K562 (cell line): Measurements from ENCODE around the gene PRR36. TPM values are rescaled to one million over a fixed set of nuclear protein-coding genes. Genes with fewer than 3 reads are reported as not detected.

Experiments
- AFF1 ChIP-seq, 2 experiments: fragments of 450-650 bp; IDR thresholded peaks; 2 replicates each; pipeline ENCODE4 v1.6.1; 2018; ENCODE audit warnings: mild to moderate bottlenecking in 2 of 2, low read depth in 1 of 2; ENCODE audit not compliant: partially characterized antibody in 2 of 2
- GABPA ChIP-seq: fragments of 200-800 bp; sonication (Bioruptor generic); conservative IDR thresholded peaks from 2 replicates; pipeline ENCODE4 v1.6.1; 2016; ENCODE audit warnings: low read depth, missing genetic modification characterization, missing compliant biosample characterization
- KDM4B ChIP-seq, 2 experiments: fragments of 450-650 bp in 1 of 2; sonication (generic) in 1 of 2; IDR thresholded peaks; 2 replicates each; pipeline ENCODE4 v1.6.1; 2016 to 2017; ENCODE audit warnings: borderline replicate concordance in 2 of 2, antibody characterized with exemption in 1 of 2, low read depth in 1 of 2, mild to moderate bottlenecking in 1 of 2
- PHF21A ChIP-seq: fragments of 450-650 bp; IDR thresholded peaks from 2 replicates; pipeline ENCODE4 v1.6.1; 2017; ENCODE audit warnings: low read depth, borderline replicate concordance
- PML ChIP-seq: IDR thresholded peaks from 2 replicates; pipeline ENCODE4 v1.6.1; 2012; ENCODE audit warnings: low read length, inconsistent platforms
- POLR2AphosphoS2 ChIP-seq: IDR thresholded peaks from 2 replicates; pipeline ENCODE4 v1.6.1; 2012; ENCODE audit warnings: low read length, improper control_type of control experiment
- SMAD3 ChIP-seq: fragments of 450-650 bp; formaldehyde crosslinking; conservative IDR thresholded peaks from 2 replicates; pipeline ENCODE4 v1.4.0; 2020; ENCODE audit warnings: mild to moderate bottlenecking
- TEAD4 ChIP-seq, 2 experiments: sonication (generic) in 1 of 2; formaldehyde crosslinking in 1 of 2; IDR thresholded peaks; 2 replicates each; pipeline versions ENCODE4 v1.6.1 to v1.8.0; 2012 to 2022; ENCODE audit warnings: borderline replicate concordance in 1 of 2, inconsistent platforms in 1 of 2, low read length in 1 of 2, mild to moderate bottlenecking in 1 of 2, missing genetic modification reagents in 1 of 2
- ZBTB33 ChIP-seq: sonication (generic); formaldehyde crosslinking; IDR thresholded peaks from 2 replicates; pipeline ENCODE4 v1.8.1; 2023; ENCODE audit warnings: mild to moderate bottlenecking, missing genetic modification reagents
- ZNF140 ChIP-seq: fragments of 250-450 bp; sonication (Bioruptor Pico); IDR thresholded peaks from 2 replicates; pipeline ENCODE4 v1.8.0; 2021; ENCODE audit warnings: moderate library complexity, mild to moderate bottlenecking, inconsistent platforms
- ZNF253 ChIP-seq: fragments of 250-450 bp; sonication (Bioruptor Pico); conservative IDR thresholded peaks from 2 replicates; pipeline ENCODE4 v1.6.1; 2021; ENCODE audit warnings: mild to moderate bottlenecking
- ZNF274 ChIP-seq: IDR thresholded peaks from 2 replicates; pipeline ENCODE4 v1.6.1; 2011; ENCODE audit warnings: low read depth, mild to moderate bottlenecking, low read length, moderate library complexity, borderline replicate concordance
- ZNF280A ChIP-seq: fragments of 450-650 bp; IDR thresholded peaks from 2 replicates; pipeline ENCODE4 v1.6.1; 2018; ENCODE audit warnings: mild to moderate bottlenecking, low read depth; ENCODE audit not compliant: partially characterized antibody
- ZNF431 ChIP-seq: sonication (generic); formaldehyde crosslinking; IDR thresholded peaks from 2 replicates; pipeline ENCODE4 v1.8.0; 2022; ENCODE audit warnings: mild to moderate bottlenecking, missing genetic modification reagents
- ZNF639 ChIP-seq, 2 experiments: fragments of 200-800 bp in 1 of 2; sonication (Bioruptor generic) in 1 of 2; sonication (generic) in 1 of 2; formaldehyde crosslinking in 1 of 2; IDR thresholded peaks in 1 of 2; conservative IDR thresholded peaks in 1 of 2; 2 replicates each; pipeline versions ENCODE4 v1.5.0 to v1.6.1; 2016 to 2020; ENCODE audit warnings: missing compliant biosample characterization in 1 of 2, missing genetic modification characterization in 1 of 2, missing genetic modification reagents in 1 of 2
- polyA plus RNA-seq, 8 experiments: library from polyadenylated mRNA; depleted of rRNA in 4 of 8; stranded (reverse) in 5 of 8; unstranded in 3 of 8; fragments of >200 nt; fragmentation: Nextera tagmentation in 2 of 8; fragmentation: Illumina TruSeq in 1 of 8; extraction: Ambion mirVana in 2 of 8; extraction: Trizol in 1 of 8; gene quantifications; 2 replicates each; pipeline versions ENCODE4 v1.2.1 to v1.2.3, GENCODE V29; 2011 to 2014; ENCODE audit warnings: inconsistent platforms in 1 of 8, missing spikeins in 1 of 8
- total RNA-seq, 7 experiments: library from RNA; depleted of rRNA in 6 of 7; stranded (reverse); fragments of >200 nt in 6 of 7; fragmentation: Illumina TruSeq in 2 of 7; extraction: Trizol in 2 of 7; gene quantifications; 2 replicates each; pipeline versions ENCODE4 v1.2.1 to v1.2.3, GENCODE V29; 2011 to 2021; ENCODE audit warnings: low replicate concordance in 1 of 7

The PRR36 gene
- total and polyA plus RNA-seq, 9 of the 15 experiments (the other 6 are each of a cell fraction or from before 2014, with no cell fraction given), result 0.05 to 0.42 (median 0.06) TPM; not detected in 6

- peak in 1 of 2 experiments; percentile 91; a peak in 2 of 4 replicates for TF ChIP-seq ZNF639 (CRISPR knock-in tag; conservative IDR thresholded peaks at IDR 0.05 in 1 of 2, IDR thresholded peaks at IDR 0.05 in 1 of 2)
- no peak for TF ChIP-seq TEAD4 (IDR thresholded peaks at IDR 0.05; ENCODE audit: low read length)
- TF ChIP-seq TEAD4 (CRISPR knock-in tag; IDR thresholded peaks at IDR 0.05; ENCODE audit: borderline replicate concordance), result 0 out of 2 replicates have a peak, but pooled peaks have one; percentile 43
- 0 out of 4 replicates have a peak, but pooled peaks of 1 of the 2 experiments have one; percentile 41 for TF ChIP-seq KDM4B (IDR thresholded peaks at IDR 0.05; ENCODE audit: borderline replicate concordance in 2 of 2, low read depth in 1 of 2)
- TF ChIP-seq ZNF280A, result no peak
- no peak for TF ChIP-seq SMAD3
- no peak for TF ChIP-seq ZNF253 (CRISPR knock-in tag)
- TF ChIP-seq ZNF140, result no peak
- peak; percentile 68; the same call in 1 of the 2 replicates for TF ChIP-seq PML
- TF ChIP-seq PHF21A, result 0 out of 2 replicates have a peak, but pooled peaks have one; percentile 44
- TF ChIP-seq POLR2AphosphoS2, result peak; percentile 64; the same call in 1 of the 2 replicates
- no peak for TF ChIP-seq GABPA (tag)
- TF ChIP-seq ZBTB33, result peak; percentile 84
- no peak for TF ChIP-seq ZNF431 (CRISPR knock-in tag)
- TF ChIP-seq ZNF274, result no peak
- no peak for TF ChIP-seq AFF1 (IDR thresholded peaks at IDR 0.05; ENCODE audit: low read depth in 1 of 2, partially characterized antibody in 2 of 2)
Observed at GRCh38 chr19:7903244-7904073, 29.3 kb upstream of the PRR36 start, which contains the start of gene MAP2K7 (continued).
